Nephron (organoid): ENCODE measurements around the gene PTPRM.
A peak's percentile ranks its signal among the peaks of the same experiment; 100 is the strongest.

Experiments
- H3K27ac Mint-ChIP-seq, 3 experiments: 2 replicates each; pipeline ENCODE4 v1.8.0; 2020; ENCODE audit warnings: mixed read lengths in 3 of 3, mild to moderate bottlenecking in 2 of 3, moderate library complexity in 1 of 3
- H3K27me3 Mint-ChIP-seq: 2 replicates; pipeline ENCODE4 v1.8.0; 2021; ENCODE audit warnings: low read depth, mild to moderate bottlenecking, moderate library complexity, mixed read lengths
- H3K36me3 Mint-ChIP-seq: 2 replicates; pipeline ENCODE4 v1.8.0; 2020; ENCODE audit warnings: low read depth, mixed read lengths
- H3K4me1 Mint-ChIP-seq: 2 replicates; pipeline ENCODE4 v1.8.0; 2020; ENCODE audit warnings: mixed read lengths
- H3K4me3 Mint-ChIP-seq, 3 experiments: 2 replicates each; pipeline ENCODE4 v1.8.0; 2020; ENCODE audit warnings: mild to moderate bottlenecking in 3 of 3, mixed read lengths in 3 of 3, moderate library complexity in 2 of 3
- H3K9me3 Mint-ChIP-seq: 2 replicates; pipeline ENCODE4 v1.8.0; 2020; ENCODE audit warnings: mixed read lengths
- CTCF ChIP-seq, 3 experiments: fragments of 200-600 bp; sonication (generic); IDR thresholded peaks; one replicate each; pipeline ENCODE4 v1.5.0; 2021; ENCODE audit warnings: antibody characterized with exemption in 3 of 3; ENCODE audit not compliant: unreplicated experiment in 3 of 3

Gene PTPRM

GRCh38 chr18:8029061-8029460, 461.9 kb downstream of the PTPRM start:
- no peak for TF ChIP-seq CTCF (IDR thresholded peaks at IDR 0.05; ENCODE audit: unreplicated experiment in 3 of 3)
- Mint-ChIP-seq H3K27ac (no peak overlapping the region), H3K27me3 (no peaks in the 10 kb centered on the region), H3K36me3 (no peaks in the 10 kb centered on the region), H3K4me1 (no peaks in the 10 kb centered on the region), H3K4me3 (no peak overlapping the region), H3K9me3 (no peaks in the 10 kb centered on the region)

- H3K27me3 Mint-ChIP-seq: no peaks in the 10 kb centered on the region
- H3K4me1 Mint-ChIP-seq: no peaks in the 10 kb centered on the region
- no peak overlapping the region for H3K4me3 Mint-ChIP-seq
- H3K27ac Mint-ChIP-seq: no peak overlapping the region
- H3K9me3 Mint-ChIP-seq: no peaks in the 10 kb centered on the region
- TF ChIP-seq CTCF (IDR thresholded peaks at IDR 0.05; ENCODE audit: unreplicated experiment in 3 of 3): no peak
- no peaks in the 10 kb centered on the region for H3K36me3 Mint-ChIP-seq
These were observed 462.6 kb downstream of the PTPRM start for GRCh38 chr18:8029731-8030130.

- H3K36me3 Mint-ChIP-seq: no peaks in the 10 kb centered on the region
- no peak overlapping the region for H3K4me3 Mint-ChIP-seq
- no peaks in the 10 kb centered on the region for H3K27me3 Mint-ChIP-seq
- H3K4me1 Mint-ChIP-seq: no peaks in the 10 kb centered on the region
- H3K9me3 Mint-ChIP-seq: no peaks in the 10 kb centered on the region
- no peak for TF ChIP-seq CTCF (IDR thresholded peaks at IDR 0.05; ENCODE audit: unreplicated experiment in 3 of 3)
- no peak overlapping the region for H3K27ac Mint-ChIP-seq
These were observed 463.1 kb downstream of the PTPRM start for GRCh38 chr18:8030201-8030600.

DNA sequence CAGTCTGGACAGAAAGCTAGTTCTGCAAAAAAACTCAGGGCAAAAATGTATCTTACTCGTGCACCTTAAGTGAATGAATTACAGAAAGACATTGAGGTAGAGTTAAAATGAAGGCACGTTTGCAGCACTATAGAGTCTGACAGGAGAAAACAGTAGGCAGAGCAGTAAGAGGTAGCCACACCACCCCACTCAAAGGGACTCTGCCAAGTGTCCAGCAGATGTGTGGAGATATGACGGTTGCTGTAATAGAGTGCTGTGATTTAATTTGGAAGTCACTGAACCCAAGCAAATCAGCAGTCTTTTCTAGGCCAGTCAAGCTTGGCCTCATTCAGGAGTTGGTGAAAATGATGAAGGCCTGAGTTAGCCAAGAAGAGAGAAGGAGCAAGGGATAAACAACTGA, 464.4 kb downstream of the PTPRM start:
- Mint-ChIP-seq H3K27ac (peak overlapping the region in 1 of 3 experiments; percentile 20), H3K27me3 (no peaks in the 10 kb centered on the region), H3K4me1 (no peaks in the 10 kb centered on the region), H3K9me3 (no peaks in the 10 kb centered on the region), H3K36me3 (no peaks in the 10 kb centered on the region), H3K4me3 (no peak overlapping the region)
- no peak for TF ChIP-seq CTCF (IDR thresholded peaks at IDR 0.05; ENCODE audit: unreplicated experiment in 3 of 3)

DNA sequence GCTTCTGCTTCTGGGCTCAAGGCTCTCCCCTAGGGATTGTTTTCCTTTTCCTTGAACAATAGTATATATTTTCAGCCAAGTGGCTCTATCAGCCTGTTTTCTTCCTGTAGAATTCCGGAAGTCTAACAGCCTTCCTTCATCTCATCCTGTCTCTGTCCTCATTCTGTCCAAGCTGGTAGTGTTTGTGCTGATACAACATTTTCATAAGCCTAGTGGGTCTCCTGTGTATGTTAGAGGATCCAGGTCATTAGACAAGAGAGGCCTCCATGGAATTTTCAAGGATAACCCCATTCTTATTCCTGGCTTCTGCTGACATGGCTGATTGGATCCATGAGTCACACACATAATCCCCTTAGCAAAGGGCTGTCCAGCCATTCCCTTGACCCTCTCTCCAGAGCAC, 467.6 kb downstream of the PTPRM start:
- Mint-ChIP-seq H3K27me3 (no peaks in the 10 kb centered on the region), H3K4me1 (peaks cover 6% of the 10 kb centered on the region), H3K9me3 (no peaks in the 10 kb centered on the region), H3K36me3 (no peaks in the 10 kb centered on the region), H3K4me3 (no peak overlapping the region), H3K27ac (no peak overlapping the region)
- no peak for TF ChIP-seq CTCF (IDR thresholded peaks at IDR 0.05; ENCODE audit: unreplicated experiment in 3 of 3)

- H3K4me3 Mint-ChIP-seq: no peak overlapping the region
- H3K4me1 Mint-ChIP-seq: peaks cover 6% of the 10 kb centered on the region
- peak overlapping the region in 1 of 3 experiments; percentile 59 for H3K27ac Mint-ChIP-seq
- TF ChIP-seq CTCF (IDR thresholded peaks at IDR 0.05; ENCODE audit: unreplicated experiment in 3 of 3): no peak
- H3K27me3 Mint-ChIP-seq: no peaks in the 10 kb centered on the region
- no peaks in the 10 kb centered on the region for H3K36me3 Mint-ChIP-seq
- H3K9me3 Mint-ChIP-seq: no peaks in the 10 kb centered on the region
These were observed 469.4 kb downstream of the PTPRM start for GRCh38 chr18:8036551-8036950.
